ENCODE data around the gene TNXB.
"Not testable (repeated sequence)": the region's sequence is repeated elsewhere in the genome, so short reads cannot be mapped to it uniquely, and the experiment has no call there.

DNA sequence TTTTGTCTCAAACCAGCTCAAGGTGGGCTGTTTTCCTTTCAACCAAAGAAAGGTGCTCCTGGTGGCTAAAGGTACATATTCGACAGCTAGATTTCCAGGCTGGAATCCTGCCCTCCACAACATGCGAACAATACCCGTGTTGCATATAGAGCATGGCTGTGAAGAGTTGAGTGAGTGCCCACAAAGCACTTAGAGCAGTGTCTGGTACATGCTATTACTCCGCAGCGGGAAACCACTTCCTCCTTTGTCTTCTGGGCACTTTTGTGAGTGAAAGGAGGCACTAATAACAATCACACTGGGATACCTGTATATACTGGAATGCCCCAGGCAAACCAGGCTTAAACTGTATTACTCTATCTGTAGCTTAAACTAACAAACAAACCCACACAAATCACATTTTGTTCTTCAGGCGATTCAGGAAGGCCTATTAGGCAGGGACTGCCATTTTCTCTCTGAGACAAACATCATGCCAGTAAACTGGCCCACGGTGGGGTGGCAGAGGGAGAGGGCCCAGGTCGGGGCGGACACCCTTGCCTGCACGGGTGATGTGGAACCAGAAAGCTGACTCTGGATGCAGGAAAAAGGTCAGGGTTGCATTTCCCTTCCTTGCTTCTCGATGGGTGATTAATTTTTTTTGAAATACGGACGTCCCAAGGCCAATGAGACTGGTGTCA is 104.1 kb downstream of the TNXB start:
- TF ChIP-seq SPI1, TAF1, POLR2A (IDR thresholded peaks at IDR 0.05; ENCODE audit: low read depth, low read length): not testable (repeated sequence)

All from GM12891 (cell line).